Vagina (tissue), 2 donors: ENCODE measurements around the gene FGGY.

ENCODE experiments used
- CTCF ChIP-seq, 3 experiments: fragments of 450-650 bp in 2 of 3; fragments of 200-600 bp in 1 of 3; sonication (generic) in 1 of 3; IDR thresholded peaks; one replicate each; pipeline ENCODE4 v1.5.1; 2017 to 2019; ENCODE audit warnings: antibody characterized with exemption in 3 of 3, mild to moderate bottlenecking in 2 of 3, moderate library complexity in 2 of 3
- POLR2A ChIP-seq, 2 donors: fragments of 450-650 bp; IDR thresholded peaks; one replicate each; pipeline ENCODE4 v1.6.1; 2017; ENCODE audit warnings: antibody characterized with exemption in 2 of 2, mild to moderate bottlenecking in 2 of 2, moderate library complexity in 2 of 2
- POLR2AphosphoS5 ChIP-seq, 2 donors: sonication (generic); formaldehyde crosslinking; IDR thresholded peaks; one replicate each; pipeline ENCODE4 v1.9.0; 2017; ENCODE audit warnings: antibody characterized with exemption in 2 of 2, mild to moderate bottlenecking in 2 of 2, low read depth in 1 of 2; ENCODE audit not compliant: insufficient read depth in 1 of 2

GRCh38 chr1:59294423-59294822 is 2.5 kb upstream of the FGGY start:
- TF ChIP-seq CTCF (IDR thresholded peaks at IDR 0.05) (no peak), POLR2A (IDR thresholded peaks at IDR 0.05) (no peak), POLR2AphosphoS5 (IDR thresholded peaks at IDR 0.05; ENCODE audit: insufficient read depth in 1 of 2, low read depth in 1 of 2) (no peak)
